ENCODE results near the gene ORAI1.

The ORAI1 gene

DNA sequence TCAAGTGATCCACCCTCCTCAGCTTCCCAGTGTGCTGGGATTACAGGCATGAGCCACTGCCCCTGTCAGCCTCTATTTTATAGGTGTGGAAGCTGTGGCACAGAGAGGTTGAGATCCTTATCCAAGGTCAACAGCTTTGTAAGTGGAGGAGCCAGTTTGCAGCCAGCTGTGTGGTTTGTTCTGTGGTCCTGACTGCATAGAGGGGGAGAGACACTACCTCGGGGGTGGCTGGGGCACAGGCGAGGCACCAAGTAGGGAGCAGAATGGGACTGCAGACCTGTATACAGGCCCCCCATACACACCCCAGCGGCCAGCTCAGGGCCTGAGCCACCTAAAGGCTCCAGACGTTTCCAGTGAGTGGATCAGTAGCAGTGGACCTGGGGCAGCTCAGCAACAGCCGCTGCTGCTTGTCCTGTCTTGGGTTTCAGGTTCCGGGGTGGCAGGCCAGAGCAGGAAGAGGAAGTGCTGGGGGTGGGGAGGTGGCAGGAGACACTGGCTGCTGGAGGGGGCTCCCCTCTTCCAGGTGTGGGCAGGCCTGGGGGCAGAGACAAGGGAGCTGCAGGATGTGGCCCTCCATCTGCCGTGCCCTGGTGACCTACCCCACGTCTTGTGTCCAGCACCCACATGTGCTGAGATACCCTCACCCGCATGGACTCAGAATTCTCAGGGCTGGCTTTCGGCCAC lies 11.0 kb downstream of the ORAI1 start:
- Histone ChIP-seq H3K4me3 (ENCODE audit: low read length) (no peak overlapping the region), H3K4me1 (ENCODE audit: control insufficient read depth, insufficient read depth, low read length) (peaks cover 8% of the 10 kb centered on the region), H3K9ac (ENCODE audit: low read length) (no peak overlapping the region), H3K36me3 (ENCODE audit: control insufficient read depth, insufficient read depth, low read length) (no peaks in the 10 kb centered on the region), H3K9me3 (ENCODE audit: control insufficient read depth, low read length) (no peaks in the 10 kb centered on the region), H3K27me3 (ENCODE audit: control insufficient read depth, insufficient read depth, low read length) (no peaks in the 10 kb centered on the region)

DNA sequence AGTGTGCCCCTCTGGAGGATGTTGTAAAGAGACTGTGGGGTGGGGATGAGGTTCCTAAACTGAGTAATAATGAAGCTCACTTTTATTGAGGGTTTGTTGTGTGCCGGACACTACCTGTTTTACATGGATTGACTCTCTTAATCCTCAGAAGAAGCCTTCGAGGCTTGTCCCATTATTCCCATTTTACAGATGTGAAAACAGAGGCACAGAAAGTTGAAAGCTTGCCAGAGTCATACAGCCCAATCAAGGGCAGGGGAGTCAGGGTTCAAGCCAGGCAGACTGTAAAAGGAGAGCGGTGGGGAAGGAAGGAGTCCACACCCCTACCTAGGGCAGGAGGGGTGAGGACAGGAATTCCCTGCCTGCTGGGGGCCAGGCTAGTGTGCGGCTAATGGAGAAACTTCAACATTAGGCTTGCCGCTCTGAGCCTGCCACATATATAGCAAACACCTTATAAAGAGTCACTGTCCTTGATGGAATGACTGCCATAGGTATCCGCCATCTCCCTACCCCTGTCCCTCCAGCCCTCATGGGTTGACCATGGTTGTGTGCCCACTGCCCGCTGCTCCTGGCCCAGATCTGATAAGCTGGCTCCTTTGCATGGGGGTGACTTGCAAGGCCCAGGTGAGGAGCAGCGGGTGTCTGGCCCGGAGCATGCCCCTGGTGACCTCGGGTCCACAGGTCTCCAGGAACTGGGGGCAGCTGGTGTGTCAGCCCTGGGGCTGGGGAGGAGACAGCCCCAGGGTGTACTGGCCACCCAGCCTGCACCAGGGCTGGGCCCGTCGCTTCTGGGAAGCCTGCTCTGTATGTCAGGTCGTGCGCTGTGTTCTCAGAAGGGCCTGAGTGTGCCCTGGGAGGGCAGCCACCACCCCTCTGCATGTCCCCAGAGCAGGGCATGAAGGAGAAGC lies 12.2 kb downstream of the ORAI1 start:
- Histone ChIP-seq H3K9me3 (ENCODE audit: control insufficient read depth, low read length) (no peaks in the 10 kb centered on the region), H3K9ac (ENCODE audit: low read length) (no peak overlapping the region), H3K4me1 (ENCODE audit: control insufficient read depth, insufficient read depth, low read length) (no peaks in the 10 kb centered on the region), H3K27me3 (ENCODE audit: control insufficient read depth, insufficient read depth, low read length) (no peaks in the 10 kb centered on the region), H3K36me3 (ENCODE audit: control insufficient read depth, insufficient read depth, low read length) (no peaks in the 10 kb centered on the region), H3K4me3 (ENCODE audit: low read length) (no peak overlapping the region)

DNA sequence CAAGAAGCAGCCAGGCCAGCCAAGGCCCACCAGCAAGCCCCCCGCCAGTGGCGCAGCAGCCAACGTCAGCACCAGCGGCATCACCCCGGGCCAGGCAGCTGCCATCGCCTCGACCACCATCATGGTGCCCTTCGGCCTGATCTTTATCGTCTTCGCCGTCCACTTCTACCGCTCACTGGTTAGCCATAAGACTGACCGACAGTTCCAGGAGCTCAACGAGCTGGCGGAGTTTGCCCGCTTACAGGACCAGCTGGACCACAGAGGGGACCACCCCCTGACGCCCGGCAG lies 15.0 kb downstream of the ORAI1 start:
- no peaks in the 10 kb centered on the region for H3K27me3 ChIP-seq (ENCODE audit: control insufficient read depth, insufficient read depth, low read length)
- H3K9me3 ChIP-seq (ENCODE audit: control insufficient read depth, low read length), result no peaks in the 10 kb centered on the region
- H3K9ac ChIP-seq (ENCODE audit: low read length), result no peak overlapping the region
- no peaks in the 10 kb centered on the region for H3K36me3 ChIP-seq (ENCODE audit: control insufficient read depth, insufficient read depth, low read length)
- no peaks in the 10 kb centered on the region for H3K4me1 ChIP-seq (ENCODE audit: control insufficient read depth, insufficient read depth, low read length)
- no peak overlapping the region for H3K4me3 ChIP-seq (ENCODE audit: low read length)

DNA sequence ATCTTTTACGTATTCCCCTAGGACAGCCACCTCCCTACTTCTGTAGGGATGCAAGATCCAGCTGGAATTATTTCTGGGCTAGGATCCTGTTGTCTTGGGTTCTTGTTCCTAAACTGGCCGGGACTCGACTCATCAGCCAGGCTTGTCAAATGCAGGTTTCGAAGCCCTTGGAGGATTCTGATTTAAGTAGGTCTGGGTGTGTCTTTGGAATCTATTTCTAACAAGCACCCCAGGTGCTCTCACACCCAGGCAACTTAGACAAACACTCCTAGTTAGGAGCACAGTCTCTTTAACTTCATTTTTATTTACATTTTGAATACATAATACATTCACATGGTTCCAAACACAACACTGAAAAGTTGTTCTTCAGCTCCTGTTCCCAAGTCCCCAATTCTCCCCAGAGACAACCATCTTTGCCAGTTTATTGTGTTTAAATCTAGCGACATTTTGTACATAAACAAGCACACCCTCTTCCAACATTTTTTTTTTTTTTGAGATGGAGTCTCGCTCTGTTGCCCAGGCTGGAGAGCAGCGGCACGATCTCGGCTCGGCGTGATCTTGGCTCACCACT lies 22.2 kb downstream of the ORAI1 start:
- Histone ChIP-seq H3K4me3 (ENCODE audit: low read length) (no peak overlapping the region), H3K9me3 (ENCODE audit: control insufficient read depth, low read length) (no peaks in the 10 kb centered on the region), H3K9ac (ENCODE audit: low read length) (no peak overlapping the region), H3K27me3 (ENCODE audit: control insufficient read depth, insufficient read depth, low read length) (no peaks in the 10 kb centered on the region), H3K36me3 (ENCODE audit: control insufficient read depth, insufficient read depth, low read length) (no peaks in the 10 kb centered on the region), H3K4me1 (ENCODE audit: control insufficient read depth, insufficient read depth, low read length) (no peaks in the 10 kb centered on the region)

DNA sequence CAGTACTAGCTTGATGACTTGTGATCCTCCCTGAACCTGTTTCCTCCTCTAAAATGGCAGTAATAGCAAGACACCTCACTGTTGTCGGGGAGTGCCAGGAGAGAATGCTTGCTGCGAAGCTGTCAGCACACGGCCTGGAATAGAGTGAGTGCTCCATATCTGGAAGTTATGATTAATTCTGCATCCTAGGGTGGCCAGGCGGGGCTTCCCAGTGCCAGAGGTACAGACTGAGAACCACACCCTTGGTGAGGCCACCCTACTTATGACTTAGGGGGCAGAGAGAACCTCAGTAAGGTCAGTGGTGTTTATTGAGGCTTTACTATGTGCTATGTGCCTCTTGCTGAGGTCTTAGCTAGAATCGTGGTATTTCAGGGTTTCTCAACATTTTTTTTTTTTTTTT lies 23.0 kb downstream of the ORAI1 start:
- Histone ChIP-seq H3K9ac (ENCODE audit: low read length) (no peak overlapping the region), H3K4me3 (ENCODE audit: low read length) (no peak overlapping the region), H3K9me3 (ENCODE audit: control insufficient read depth, low read length) (no peaks in the 10 kb centered on the region), H3K27me3 (ENCODE audit: control insufficient read depth, insufficient read depth, low read length) (no peaks in the 10 kb centered on the region), H3K36me3 (ENCODE audit: control insufficient read depth, insufficient read depth, low read length) (no peaks in the 10 kb centered on the region), H3K4me1 (ENCODE audit: control insufficient read depth, insufficient read depth, low read length) (no peaks in the 10 kb centered on the region)

DNA sequence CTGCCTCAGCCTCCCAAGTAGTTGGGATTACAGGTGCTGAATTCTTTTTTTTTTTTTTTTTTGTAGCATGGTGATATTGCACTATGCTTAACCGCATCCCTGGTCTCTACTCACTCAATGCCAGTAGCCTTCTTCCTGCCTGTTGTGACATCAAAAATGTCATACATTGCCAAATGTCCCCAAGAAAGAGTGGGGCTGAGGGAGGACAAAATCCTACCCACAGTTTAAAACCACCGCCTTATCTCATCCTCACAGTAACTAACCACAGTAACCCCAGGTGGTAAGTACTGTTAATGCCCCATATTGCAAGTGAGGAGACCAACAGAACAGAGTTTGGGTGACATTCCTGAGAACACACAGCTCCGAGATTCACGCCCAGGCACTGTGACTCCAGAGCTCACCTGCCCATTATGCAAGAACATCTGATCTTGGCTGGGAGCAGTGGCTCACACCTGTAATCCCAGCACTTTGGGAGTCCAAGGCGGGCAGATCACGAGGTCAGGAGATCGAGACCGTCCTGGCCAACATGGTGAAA lies 23.6 kb downstream of the ORAI1 start:
- H3K36me3 ChIP-seq (ENCODE audit: control insufficient read depth, insufficient read depth, low read length), result no peaks in the 10 kb centered on the region
- no peaks in the 10 kb centered on the region for H3K9me3 ChIP-seq (ENCODE audit: control insufficient read depth, low read length)
- no peaks in the 10 kb centered on the region for H3K27me3 ChIP-seq (ENCODE audit: control insufficient read depth, insufficient read depth, low read length)
- H3K9ac ChIP-seq (ENCODE audit: low read length), result no peak overlapping the region
- no peaks in the 10 kb centered on the region for H3K4me1 ChIP-seq (ENCODE audit: control insufficient read depth, insufficient read depth, low read length)
- no peak overlapping the region for H3K4me3 ChIP-seq (ENCODE audit: low read length)

DNA sequence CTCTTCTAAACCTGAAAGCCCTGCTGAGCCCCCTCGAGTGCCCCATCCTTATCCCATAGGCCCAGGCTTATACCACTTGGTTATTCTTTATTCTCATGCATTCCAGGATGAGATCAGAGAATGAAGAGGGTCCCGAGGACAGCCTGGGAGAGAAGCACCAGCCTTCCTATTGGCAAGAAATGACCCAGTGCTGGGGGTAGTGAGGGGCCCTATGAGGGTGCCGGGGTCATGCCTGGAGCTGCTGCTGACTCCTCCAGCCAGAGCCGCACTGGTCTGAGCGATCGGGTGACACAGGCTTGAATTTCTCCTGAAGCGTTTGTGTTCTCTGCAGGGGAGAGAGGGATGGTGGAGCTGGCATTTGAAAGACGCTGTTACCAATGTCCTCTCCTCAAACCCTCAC lies 25.0 kb downstream of the ORAI1 start:
- Histone ChIP-seq H3K9ac (ENCODE audit: low read length) (no peak overlapping the region), H3K9me3 (ENCODE audit: control insufficient read depth, low read length) (no peaks in the 10 kb centered on the region), H3K4me1 (ENCODE audit: control insufficient read depth, insufficient read depth, low read length) (no peaks in the 10 kb centered on the region), H3K27me3 (ENCODE audit: control insufficient read depth, insufficient read depth, low read length) (no peaks in the 10 kb centered on the region), H3K36me3 (ENCODE audit: control insufficient read depth, insufficient read depth, low read length) (no peaks in the 10 kb centered on the region), H3K4me3 (ENCODE audit: low read length) (no peak overlapping the region)

DNA sequence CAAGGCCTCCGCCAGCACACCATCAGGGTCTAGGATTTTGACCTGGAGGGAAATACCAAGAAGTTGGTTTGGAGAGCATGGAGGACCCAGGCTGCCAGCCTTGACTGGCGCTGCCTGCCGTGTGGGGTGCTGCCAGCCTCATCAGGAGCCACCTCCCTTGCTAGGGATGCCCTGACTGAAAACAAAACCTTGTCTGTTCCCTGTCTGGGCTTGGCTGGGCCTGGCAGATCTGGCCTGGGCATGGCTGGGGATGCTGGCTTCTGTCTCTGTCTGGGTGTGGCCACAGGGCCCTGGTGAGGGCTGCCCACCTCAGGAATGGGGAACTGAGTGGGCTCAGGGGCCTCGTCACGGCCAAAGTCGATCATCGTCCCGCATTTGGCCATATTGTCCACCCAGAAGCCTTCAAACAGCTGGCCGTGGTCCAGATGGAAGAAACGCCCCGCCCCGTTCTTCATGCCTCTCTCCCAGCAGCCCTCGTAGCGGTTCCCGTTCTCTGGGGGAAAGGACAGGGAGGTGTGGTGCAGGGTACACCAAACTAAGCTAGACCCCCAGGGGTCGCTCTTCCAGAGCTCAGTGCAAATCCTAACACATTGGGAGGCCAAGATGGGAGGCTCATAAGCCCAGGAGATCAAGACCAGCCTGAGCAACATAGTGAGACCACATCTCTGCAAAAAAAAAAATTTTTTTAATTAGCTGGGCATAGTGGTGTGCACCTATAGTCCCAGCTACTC lies 26.6 kb downstream of the ORAI1 start:
- no peak overlapping the region for H3K4me3 ChIP-seq (ENCODE audit: low read length)

DNA sequence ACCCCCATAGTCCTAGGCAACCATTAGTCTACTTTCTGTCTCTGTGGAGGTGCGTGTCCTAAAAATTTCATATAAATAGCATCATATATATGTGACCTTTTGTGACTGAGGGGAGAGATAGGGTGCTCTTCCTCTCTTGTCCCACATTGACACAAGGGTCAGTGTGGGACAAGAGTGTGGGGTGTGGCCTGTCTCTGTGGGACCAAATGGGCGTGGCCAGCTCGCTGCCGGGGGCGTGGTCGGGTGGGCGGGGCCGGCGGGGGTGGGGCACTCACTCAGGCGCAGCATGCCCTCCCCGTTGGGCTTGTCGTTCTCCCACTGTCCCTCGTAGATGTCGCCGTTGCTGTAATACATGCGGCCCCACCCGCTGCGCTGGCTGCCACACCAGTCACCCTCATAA lies 27.7 kb downstream of the ORAI1 start:
- H3K4me1 ChIP-seq (ENCODE audit: control insufficient read depth, insufficient read depth, low read length), result peaks cover 7% of the 10 kb centered on the region
- no peaks in the 10 kb centered on the region for H3K36me3 ChIP-seq (ENCODE audit: control insufficient read depth, insufficient read depth, low read length)
- no peaks in the 10 kb centered on the region for H3K27me3 ChIP-seq (ENCODE audit: control insufficient read depth, insufficient read depth, low read length)
- no peak overlapping the region for H3K9ac ChIP-seq (ENCODE audit: low read length)
- H3K4me3 ChIP-seq (ENCODE audit: low read length), result no peak overlapping the region
- H3K9me3 ChIP-seq (ENCODE audit: control insufficient read depth, low read length), result no peaks in the 10 kb centered on the region

More for the DNA sequence above, 26.6 kb downstream of the ORAI1 start:
- Histone ChIP-seq H3K9me3 (ENCODE audit: control insufficient read depth, low read length) (no peaks in the 10 kb centered on the region), H3K4me1 (ENCODE audit: control insufficient read depth, insufficient read depth, low read length) (no peaks in the 10 kb centered on the region), H3K27me3 (ENCODE audit: control insufficient read depth, insufficient read depth, low read length) (no peaks in the 10 kb centered on the region), H3K9ac (ENCODE audit: low read length) (no peak overlapping the region), H3K36me3 (ENCODE audit: control insufficient read depth, insufficient read depth, low read length) (no peaks in the 10 kb centered on the region)

DNA sequence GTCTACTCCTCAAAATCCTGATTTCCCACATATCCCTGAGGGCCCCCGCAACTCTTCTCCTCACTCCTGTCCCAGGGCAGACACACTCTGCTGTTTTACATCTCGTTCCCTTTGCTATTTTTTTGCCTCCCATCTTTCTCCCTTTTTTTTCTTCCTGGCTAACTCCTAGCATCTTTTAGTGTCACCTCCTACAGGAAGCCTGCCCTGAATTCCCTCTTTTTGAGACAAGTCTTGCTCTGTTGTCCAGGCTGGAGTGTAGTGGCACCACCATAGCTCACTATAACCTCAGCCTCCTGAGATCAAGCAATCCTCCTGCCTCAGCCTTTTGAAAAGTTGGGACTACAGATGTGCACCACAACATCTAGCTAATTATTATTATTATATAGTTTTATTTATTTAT lies 29.8 kb downstream of the ORAI1 start:
- no peak overlapping the region for H3K9ac ChIP-seq (ENCODE audit: low read length)
- no peak overlapping the region for H3K4me3 ChIP-seq (ENCODE audit: low read length)
- H3K9me3 ChIP-seq (ENCODE audit: control insufficient read depth, low read length), result no peaks in the 10 kb centered on the region
- no peaks in the 10 kb centered on the region for H3K36me3 ChIP-seq (ENCODE audit: control insufficient read depth, insufficient read depth, low read length)
- H3K27me3 ChIP-seq (ENCODE audit: control insufficient read depth, insufficient read depth, low read length), result no peaks in the 10 kb centered on the region
- peaks cover 13% of the 10 kb centered on the region for H3K4me1 ChIP-seq (ENCODE audit: control insufficient read depth, insufficient read depth, low read length)

DNA sequence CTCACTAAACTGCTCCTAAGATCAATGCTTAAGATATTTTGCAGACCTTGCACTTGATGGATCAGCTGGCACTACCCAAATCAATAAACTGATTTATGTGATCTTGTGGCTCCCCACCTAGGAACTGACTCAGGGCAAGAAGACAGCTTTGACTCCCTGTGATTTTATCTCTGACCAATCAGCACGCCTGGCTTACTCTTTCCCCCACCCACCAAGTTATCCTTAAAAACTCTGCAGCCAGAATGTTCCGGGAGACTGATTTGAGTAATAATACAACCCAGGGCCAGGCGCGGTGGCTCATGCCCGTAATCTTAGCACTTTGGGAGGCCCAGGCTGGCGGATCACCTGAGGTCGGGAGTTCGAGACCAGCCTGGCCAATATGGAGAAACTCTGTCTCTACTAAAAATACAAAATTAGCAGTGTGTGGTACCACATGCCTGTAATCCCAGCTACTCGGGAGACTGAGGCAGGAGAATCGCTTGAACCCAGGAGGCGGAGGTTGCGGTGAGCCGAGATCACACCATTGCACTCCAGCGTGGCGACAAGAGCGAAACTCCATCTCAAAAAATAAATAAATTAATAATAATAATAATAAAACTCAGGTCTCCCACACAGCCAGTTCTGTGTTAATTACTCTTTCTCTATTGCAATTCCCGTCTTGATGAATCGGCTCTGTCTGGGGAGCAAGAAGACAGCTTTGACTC lies 31.1 kb downstream of the ORAI1 start:
- H3K4me1 ChIP-seq (ENCODE audit: control insufficient read depth, insufficient read depth, low read length), result peaks cover 13% of the 10 kb centered on the region
- H3K27me3 ChIP-seq (ENCODE audit: control insufficient read depth, insufficient read depth, low read length), result no peaks in the 10 kb centered on the region
- H3K9ac ChIP-seq (ENCODE audit: low read length), result no peak overlapping the region
- H3K9me3 ChIP-seq (ENCODE audit: control insufficient read depth, low read length), result no peaks in the 10 kb centered on the region
- H3K36me3 ChIP-seq (ENCODE audit: control insufficient read depth, insufficient read depth, low read length), result no peaks in the 10 kb centered on the region
- H3K4me3 ChIP-seq (ENCODE audit: low read length), result no peak overlapping the region
